ENCODE measurements around the gene TBC1D9.

TBC1D9 gene

GRCh38 chr4:140661550-140661949 is 94.6 kb downstream of the TBC1D9 start:
- no peak for DNase-seq (ENCODE audit: low read depth)
- H3K4me3 ChIP-seq (replicated peaks; ENCODE audit: low read depth, low read length) = no peak overlapping the region
- no peak for TF ChIP-seq CTCF (IDR thresholded peaks at IDR 0.05; ENCODE audit: low read length, missing control alignments)

- TF ChIP-seq CTCF (IDR thresholded peaks at IDR 0.05; ENCODE audit: low read length, missing control alignments) = no peak
- no peak for DNase-seq (ENCODE audit: low read depth)
- H3K4me3 ChIP-seq (replicated peaks; ENCODE audit: low read depth, low read length) = no peak overlapping the region
Measured at GRCh38 chr4:140659943-140660700, 96.1 kb downstream of the TBC1D9 start.

- TF ChIP-seq CTCF (IDR thresholded peaks at IDR 0.05; ENCODE audit: low read length, missing control alignments) = no peak
- no peak overlapping the region for H3K4me3 ChIP-seq (replicated peaks; ENCODE audit: low read depth, low read length)
- peak; percentile 30 for DNase-seq (ENCODE audit: low read depth)
Measured at GRCh38 chr4:140654495-140654814, 101.7 kb downstream of the TBC1D9 start.

- TF ChIP-seq CTCF (IDR thresholded peaks at IDR 0.05; ENCODE audit: low read length, missing control alignments) = no peak
- peak; percentile 81 for DNase-seq (ENCODE audit: low read depth)
- peak overlapping the region; percentile 18 for H3K4me3 ChIP-seq (replicated peaks; ENCODE audit: low read depth, low read length)
Measured at GRCh38 chr4:140653718-140654494, 102.3 kb downstream of the TBC1D9 start.

- DNase-seq (ENCODE audit: low read depth) = no peak
- TF ChIP-seq CTCF (IDR thresholded peaks at IDR 0.05; ENCODE audit: low read length, missing control alignments) = no peak
- no peak overlapping the region for H3K4me3 ChIP-seq (replicated peaks; ENCODE audit: low read depth, low read length)
Measured at GRCh38 chr4:140652601-140653000, 103.6 kb downstream of the TBC1D9 start.

- TF ChIP-seq CTCF (IDR thresholded peaks at IDR 0.05; ENCODE audit: low read length, missing control alignments) = no peak
- no peak overlapping the region for H3K4me3 ChIP-seq (replicated peaks; ENCODE audit: low read depth, low read length)
Measured at GRCh38 chr4:140648716-140649308, 107.4 kb downstream of the TBC1D9 start.

More at GRCh38 chr4:140648716-140649308, 107.4 kb downstream of the TBC1D9 start:
- no peak for DNase-seq (ENCODE audit: low read depth)
